Hindlimb muscle (tissue), 1 donor: ENCODE results near the gene ZFAND3. TPM values are rescaled to one million over a fixed set of nuclear protein-coding genes. Genes with fewer than 3 reads are reported as not detected.
"Not testable (repeated sequence)": the region's sequence is repeated elsewhere in the genome, so short reads cannot be mapped to it uniquely, and the experiment has no call there.

Source experiments
- DNase-seq: peaks from one replicate; pipeline ENCODE4 v3.0.0-alpha.2; 2013
- polyA plus RNA-seq: library from polyadenylated mRNA; unstranded; fragments of 120-200 nt; gene quantifications from one replicate; pipeline ENCODE4 v1.2.1, GENCODE V29; 2013; ENCODE audit not compliant: insufficient read length

The ZFAND3 gene
- polyA plus RNA-seq, 1 donor: 95.5 TPM

- no peak for DNase-seq
These were observed 47.3 kb downstream of the ZFAND3 start for GRCh38 chr6:37866590-37867507.

- no peak for DNase-seq
These were observed 48.4 kb downstream of the ZFAND3 start for GRCh38 chr6:37867756-37868446.

- DNase-seq: no peak
These were observed 48.9 kb downstream of the ZFAND3 start for GRCh38 chr6:37868447-37868825.

GRCh38 chr6:37871616-37872372 is 52.3 kb downstream of the ZFAND3 start:
- no peak for DNase-seq

- DNase-seq: no peak
These were observed 52.8 kb downstream of the ZFAND3 start for GRCh38 chr6:37872373-37872745.

- DNase-seq: no peak
These were observed 55.2 kb downstream of the ZFAND3 start for GRCh38 chr6:37874726-37875125.

GRCh38 chr6:37875561-37876309 is 56.2 kb downstream of the ZFAND3 start:
- no peak for DNase-seq

GRCh38 chr6:37876843-37877242 is 57.3 kb downstream of the ZFAND3 start:
- no peak for DNase-seq

- no peak for DNase-seq
These were observed 58.0 kb downstream of the ZFAND3 start for GRCh38 chr6:37877373-37878149.

- no peak for DNase-seq
These were observed 58.7 kb downstream of the ZFAND3 start for GRCh38 chr6:37878150-37878710.

GRCh38 chr6:37880602-37881001 is 61.1 kb downstream of the ZFAND3 start:
- not testable (repeated sequence) for DNase-seq

- no peak for DNase-seq
These were observed 62.8 kb downstream of the ZFAND3 start for GRCh38 chr6:37882292-37882691.

- DNase-seq: no peak
These were observed 63.3 kb downstream of the ZFAND3 start for GRCh38 chr6:37882724-37883413.

GRCh38 chr6:37884548-37884947 is 65.0 kb downstream of the ZFAND3 start:
- DNase-seq: no peak

GRCh38 chr6:37889051-37889450 is 69.5 kb downstream of the ZFAND3 start:
- DNase-seq: no peak

- no peak for DNase-seq
These were observed 70.0 kb downstream of the ZFAND3 start for GRCh38 chr6:37889486-37889885.

- DNase-seq: no peak
These were observed 71.5 kb downstream of the ZFAND3 start for GRCh38 chr6:37891072-37891471.

- no peak for DNase-seq
These were observed 73.7 kb downstream of the ZFAND3 start for GRCh38 chr6:37893257-37893656.

GRCh38 chr6:37893734-37894133 is 74.2 kb downstream of the ZFAND3 start:
- not testable (repeated sequence) for DNase-seq

GRCh38 chr6:37894585-37894984 is 75.1 kb downstream of the ZFAND3 start:
- DNase-seq: no peak

GRCh38 chr6:37897321-37897720 is 77.8 kb downstream of the ZFAND3 start:
- no peak for DNase-seq
